Measurements from ENCODE around the gene DYNC1I2. TPM values are rescaled to one million over a fixed set of nuclear protein-coding genes. Genes with fewer than 3 reads are reported as not detected.
A peak's percentile ranks its signal among the peaks of the same experiment; 100 is the strongest.

The DYNC1I2 gene
- total RNA-seq, 1 experiment from 2014 or later, result 124 TPM

DNA sequence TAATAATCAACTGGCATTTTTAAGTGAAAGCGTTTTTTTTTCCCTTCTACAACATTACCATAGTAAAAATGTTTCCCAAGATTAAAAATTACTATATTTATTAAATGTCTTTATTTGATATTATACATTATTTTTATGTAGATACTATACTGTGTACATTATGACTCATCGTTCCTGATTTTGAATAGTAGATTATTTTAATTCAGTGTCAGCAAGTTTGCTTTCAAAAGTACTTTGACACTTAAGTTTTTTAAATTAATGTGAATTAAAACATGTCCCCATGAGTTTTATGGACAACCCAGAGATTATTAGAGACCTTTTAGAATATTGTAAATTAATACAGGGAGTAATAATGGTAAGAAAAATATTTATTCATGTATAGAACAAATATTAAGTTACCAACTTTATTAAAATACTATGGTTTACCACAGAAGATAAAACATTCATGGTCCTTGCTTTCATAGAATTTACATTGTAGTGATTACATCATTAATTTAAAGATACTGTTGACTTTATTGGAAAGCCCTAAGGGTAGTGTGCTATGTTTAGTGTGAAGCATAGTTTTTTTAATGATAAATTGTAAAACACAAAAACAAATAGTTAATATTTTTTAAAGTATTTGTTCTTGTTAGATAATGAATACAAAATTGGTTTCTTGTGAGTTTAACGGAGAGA, 21.9 kb downstream of the DYNC1I2 start:
- CTCF ChIA-PET, result no interaction called here
- Histone ChIP-seq H3K4me1 (ENCODE audit: insufficient read depth, low read length, poor library complexity, severe bottlenecking) (peaks cover 93% of the 10 kb centered on the region), H3K36me3 (ENCODE audit: insufficient read depth, low read length, poor library complexity, severe bottlenecking) (peaks cover under 1% of the 10 kb centered on the region), H3K27ac (ENCODE audit: low read depth, low read length, poor library complexity, severe bottlenecking) (peak overlapping the region; percentile 71), H3K4me3 (ENCODE audit: low read depth, low read length, poor library complexity, severe bottlenecking) (no peak overlapping the region), H3K9me3 (ENCODE audit: low read depth, low read length, poor library complexity, severe bottlenecking) (no peaks in the 10 kb centered on the region), H3K27me3 (replicated peaks; ENCODE audit: insufficient read depth, low read depth, low read length, poor library complexity) (no peaks in the 10 kb centered on the region)
- DNase-seq (ENCODE audit: low spot score), result no peak
- intact Hi-C loops (cut with micrococcal nuclease; ENCODE audit: unreplicated experiment), result loop anchor here (10.0 kb wide), 1 partner anchor 246 kb away; no protein-coding TSS in a partner anchor
- POLR2A ChIA-PET (ENCODE audit: low non-redundant PET), result interaction anchor here (0.9 kb wide), 1 partner anchor 387 kb away, joined by 3 read pairs; no protein-coding TSS in a partner anchor
- no TSS peak for BruUV-seq (replicated peaks)
- no peak for TF ChIP-seq EZH2 (IDR thresholded peaks at IDR 0.05; ENCODE audit: borderline replicate concordance, low read depth, low read length, poor library complexity, severe bottlenecking)
- TF ChIP-seq, protein P1, sequence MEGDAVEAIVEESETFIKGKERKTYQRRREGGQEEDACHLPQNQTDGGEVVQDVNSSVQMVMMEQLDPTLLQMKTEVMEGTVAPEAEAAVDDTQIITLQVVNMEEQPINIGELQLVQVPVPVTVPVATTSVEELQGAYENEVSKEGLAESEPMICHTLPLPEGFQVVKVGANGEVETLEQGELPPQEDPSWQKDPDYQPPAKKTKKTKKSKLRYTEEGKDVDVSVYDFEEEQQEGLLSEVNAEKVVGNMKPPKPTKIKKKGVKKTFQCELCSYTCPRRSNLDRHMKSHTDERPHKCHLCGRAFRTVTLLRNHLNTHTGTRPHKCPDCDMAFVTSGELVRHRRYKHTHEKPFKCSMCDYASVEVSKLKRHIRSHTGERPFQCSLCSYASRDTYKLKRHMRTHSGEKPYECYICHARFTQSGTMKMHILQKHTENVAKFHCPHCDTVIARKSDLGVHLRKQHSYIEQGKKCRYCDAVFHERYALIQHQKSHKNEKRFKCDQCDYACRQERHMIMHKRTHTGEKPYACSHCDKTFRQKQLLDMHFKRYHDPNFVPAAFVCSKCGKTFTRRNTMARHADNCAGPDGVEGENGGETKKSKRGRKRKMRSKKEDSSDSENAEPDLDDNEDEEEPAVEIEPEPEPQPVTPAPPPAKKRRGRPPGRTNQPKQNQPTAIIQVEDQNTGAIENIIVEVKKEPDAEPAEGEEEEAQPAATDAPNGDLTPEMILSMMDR (conservative IDR thresholded peaks at IDR 0.05; ENCODE audit: low read depth, low read length), result no peak

DNA sequence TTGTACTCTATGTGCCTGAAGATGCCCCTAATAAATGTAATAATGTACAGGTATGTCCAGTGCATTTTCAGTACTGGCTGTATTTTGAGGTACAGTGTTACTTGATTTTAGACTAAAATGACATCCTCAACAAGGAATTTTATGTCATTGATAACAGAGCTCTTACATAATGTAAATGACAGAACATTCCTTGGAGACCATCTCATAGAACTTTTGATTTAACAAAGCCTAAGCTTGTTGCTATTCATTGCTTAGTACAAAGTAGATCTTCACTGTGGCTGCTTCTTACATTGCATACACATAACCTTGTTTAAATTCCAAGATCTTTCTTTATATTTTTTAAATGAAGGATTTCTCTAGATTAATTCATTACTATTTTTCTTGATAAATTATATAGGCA, 24.1 kb downstream of the DYNC1I2 start:
- intact Hi-C loops (cut with micrococcal nuclease; ENCODE audit: unreplicated experiment), result no loop called here
- peak; percentile 56 for DNase-seq (ENCODE audit: low spot score)

DNA sequence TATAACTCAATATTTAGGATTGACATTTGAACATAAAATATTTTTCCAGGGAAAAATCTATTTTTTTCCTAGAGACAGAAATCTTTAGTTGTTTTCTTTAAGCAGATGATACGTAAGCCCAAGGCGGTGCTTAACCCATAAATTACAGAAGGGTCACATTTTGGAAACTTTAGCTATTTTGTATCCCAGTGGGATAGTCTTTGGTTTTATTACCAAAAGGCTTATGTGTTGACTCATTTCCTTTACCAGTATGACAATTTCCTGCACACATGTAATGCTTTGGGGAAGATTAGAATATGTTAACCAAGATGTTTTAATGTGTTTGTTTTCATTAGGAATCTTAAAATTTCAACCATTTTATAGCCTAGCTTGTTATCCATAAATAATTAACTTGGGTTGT, 24.8 kb downstream of the DYNC1I2 start:
- ChIA-PET CTCF (interaction anchor here (0.9 kb wide), 1 partner anchor 391 kb away, joined by 3 read pairs; the partner anchor contains the start of gene DLX2), POLR2A (ENCODE audit: low non-redundant PET) (interaction anchor here (0.7 kb wide), 1 partner anchor 12 kb away, joined by 3 read pairs; no protein-coding TSS in a partner anchor)
- peaks cover 84% of the 10 kb centered on the region for H3K4me1 ChIP-seq (ENCODE audit: insufficient read depth, low read length, poor library complexity, severe bottlenecking)
- no peaks in the 10 kb centered on the region for H3K27me3 ChIP-seq (replicated peaks; ENCODE audit: insufficient read depth, low read depth, low read length, poor library complexity)
- intact Hi-C loops (cut with micrococcal nuclease; ENCODE audit: unreplicated experiment), result no loop called here
- H3K27ac ChIP-seq (ENCODE audit: low read depth, low read length, poor library complexity, severe bottlenecking), result peak overlapping the region; percentile 90
- no peak for TF ChIP-seq EZH2 (IDR thresholded peaks at IDR 0.05; ENCODE audit: borderline replicate concordance, low read depth, low read length, poor library complexity, severe bottlenecking)
- TF ChIP-seq, protein P1 (conservative IDR thresholded peaks at IDR 0.05; ENCODE audit: low read depth, low read length), result no peak
- BruUV-seq (replicated peaks), result no TSS peak
- H3K36me3 ChIP-seq (ENCODE audit: insufficient read depth, low read length, poor library complexity, severe bottlenecking), result peaks cover 13% of the 10 kb centered on the region
- peak; percentile 97 for DNase-seq (ENCODE audit: low spot score)
- H3K9me3 ChIP-seq (ENCODE audit: low read depth, low read length, poor library complexity, severe bottlenecking), result no peaks in the 10 kb centered on the region
- H3K4me3 ChIP-seq (ENCODE audit: low read depth, low read length, poor library complexity, severe bottlenecking), result peak overlapping the region; percentile 16

More for the DNA sequence above, 24.1 kb downstream of the DYNC1I2 start:
- CTCF ChIA-PET, result interaction anchor here (0.9 kb wide), 1 partner anchor 391 kb away, joined by 3 read pairs; the partner anchor contains the start of gene DLX2
- POLR2A ChIA-PET (ENCODE audit: low non-redundant PET), result no interaction called here
- H3K9me3 ChIP-seq (ENCODE audit: low read depth, low read length, poor library complexity, severe bottlenecking), result no peaks in the 10 kb centered on the region
- TF ChIP-seq EZH2 (IDR thresholded peaks at IDR 0.05; ENCODE audit: borderline replicate concordance, low read depth, low read length, poor library complexity, severe bottlenecking), result no peak
- TF ChIP-seq, protein P1 (conservative IDR thresholded peaks at IDR 0.05; ENCODE audit: low read depth, low read length), result no peak
- no TSS peak for BruUV-seq (replicated peaks)
- H3K36me3 ChIP-seq (ENCODE audit: insufficient read depth, low read length, poor library complexity, severe bottlenecking), result peaks cover 6% of the 10 kb centered on the region
- H3K4me1 ChIP-seq (ENCODE audit: insufficient read depth, low read length, poor library complexity, severe bottlenecking), result peaks cover 91% of the 10 kb centered on the region
- no peaks in the 10 kb centered on the region for H3K27me3 ChIP-seq (replicated peaks; ENCODE audit: insufficient read depth, low read depth, low read length, poor library complexity)
- peak overlapping the region; percentile 90 for H3K27ac ChIP-seq (ENCODE audit: low read depth, low read length, poor library complexity, severe bottlenecking)
- no peak overlapping the region for H3K4me3 ChIP-seq (ENCODE audit: low read depth, low read length, poor library complexity, severe bottlenecking)

Data from A673 (cell line).